Esophagus muscularis mucosa (tissue), 4 donors: ENCODE measurements around the gene ZRANB2. TPM values are rescaled to one million over a fixed set of nuclear protein-coding genes. Genes with fewer than 3 reads are reported as not detected.

Source experiments
- DNase-seq: peaks from one replicate; pipeline ENCODE4 v3.0.0-alpha.2; 2017; ENCODE audit errors: extremely low spot score
- H3K27ac ChIP-seq, 4 donors: fragments of 200-600 bp; sonication (generic); replicated peaks in 1 of 4; 1 replicate in 3 of 4; 2 replicates in 1 of 4; pipeline ENCODE4 v1.5.1; 2016 to 2019; ENCODE audit warnings: mild to moderate bottlenecking in 1 of 4
- H3K27me3 ChIP-seq, 4 donors: fragments of 200-600 bp; sonication (generic); one replicate each; pipeline versions ENCODE4 v1.5.1 to v1.6.0; 2016 to 2019
- H3K36me3 ChIP-seq, 4 donors: fragments of 200-600 bp; sonication (generic); one replicate each; pipeline ENCODE4 v1.5.1; 2016 to 2019
- H3K4me1 ChIP-seq, 4 donors: fragments of 200-600 bp; sonication (generic); one replicate each; pipeline ENCODE4 v1.5.1; 2016 to 2019
- H3K4me3 ChIP-seq, 4 donors: fragments of 200-600 bp; sonication (generic); 1 replicate in 2 of 4; 2 replicates in 2 of 4; pipeline ENCODE4 v1.5.1; 2016 to 2019; ENCODE audit warnings: mild to moderate bottlenecking in 4 of 4, moderate library complexity in 1 of 4
- H3K9me3 ChIP-seq, 4 donors: fragments of 200-600 bp; sonication (generic); 1 replicate in 3 of 4; 2 replicates in 1 of 4; pipeline ENCODE4 v1.5.1; 2016 to 2019
- CTCF ChIP-seq, 3 experiments: fragments of 200-600 bp in 2 of 3; fragments of 450-650 bp in 1 of 3; sonication (generic) in 2 of 3; IDR thresholded peaks; one replicate each; pipeline ENCODE4 v1.5.1; 2017 to 2019; ENCODE audit warnings: antibody characterized with exemption in 3 of 3, mild to moderate bottlenecking in 2 of 3, moderate library complexity in 1 of 3
- EP300 ChIP-seq: sonication (generic); formaldehyde crosslinking; IDR thresholded peaks from one replicate; pipeline ENCODE4 v1.6.1; 2017; ENCODE audit warnings: antibody characterized with exemption
- POLR2A ChIP-seq: fragments of 450-650 bp; IDR thresholded peaks from one replicate; pipeline ENCODE4 v1.6.1; 2017; ENCODE audit warnings: antibody characterized with exemption, moderate library complexity, mild to moderate bottlenecking, low read depth
- POLR2AphosphoS5 ChIP-seq, 2 donors: sonication (generic); formaldehyde crosslinking; IDR thresholded peaks; one replicate each; pipeline ENCODE4 v1.6.1; 2017; ENCODE audit warnings: antibody characterized with exemption in 2 of 2
- WGBS: methylation state at CpG from one replicate; pipeline ENCODE4 v1.1.5; 2018; 5-methylcytosine and 5-hydroxymethylcytosine counted together
- intact Hi-C: fragments of 100-400 bp; cut with DNase I; formaldehyde crosslinking; loops from one replicate; pipeline ENCODE4 v1.15.1; 2023
- total RNA-seq, 4 donors: library from RNA; depleted of rRNA; stranded (reverse); fragments of >200 nt; gene quantifications; one replicate each; pipeline versions ENCODE4 v1.1.0 to v1.2.1, GENCODE V29; 2016

ZRANB2 gene
- total RNA-seq, result 10 to 100 TPM; 37.2 to 65.6 (median 40.0) TPM

- H3K36me3 ChIP-seq, result peaks cover 17 to 24% (median 21%) of the 10 kb centered on the region in 4 donors
- peak within 1 kb of the TSS; percentile 69 to 86 (median 76) for H3K4me3 ChIP-seq
- H3K27me3 ChIP-seq, result no peaks in the 10 kb centered on the region
- WGBS, result under 1% methylated on average over 33 of the region's 33 CpGs
- H3K9me3 ChIP-seq, result no peaks in the 10 kb centered on the region
- peak; percentile 96 for DNase-seq
- TF ChIP-seq EP300 (no peak), CTCF (IDR thresholded peaks at IDR 0.05) (peak; percentile 57 to 70 (median 70)), POLR2A (no peak), POLR2AphosphoS5 (IDR thresholded peaks at IDR 0.05) (peak; percentile 78 to 86)
- peaks cover 21 to 36% (median 30%) of the 10 kb centered on the region in 4 donors for H3K4me1 ChIP-seq
- H3K27ac ChIP-seq, result peak within 1 kb of the TSS; percentile 83 to 88 (median 86)
- intact Hi-C loops, result no loop called here
Observed at GRCh38 chr1:71080739-71081696, at the start of gene ZRANB2. ZRANB2 (minus strand) TSS chr1:71081035; CDS start chr1:71080995, 40 bp downstream.

GRCh38 chr1:71128060-71128459 lies 47.2 kb upstream of the ZRANB2 start:
- no peak for DNase-seq
- Histone ChIP-seq H3K27ac (no peak overlapping the region), H3K4me1 (no peaks in the 10 kb centered on the region), H3K36me3 (no peaks in the 10 kb centered on the region), H3K4me3 (no peak overlapping the region), H3K27me3 (no peaks in the 10 kb centered on the region), H3K9me3 (peaks cover 0 to 48% (median 41%) of the 10 kb centered on the region in 4 donors)
- WGBS, result 79% methylated on average over 2 of the region's 2 CpGs
- no peak for TF ChIP-seq POLR2AphosphoS5 (IDR thresholded peaks at IDR 0.05)
- no peak for TF ChIP-seq EP300
- TF ChIP-seq CTCF (IDR thresholded peaks at IDR 0.05), result no peak
- TF ChIP-seq POLR2A, result no peak
- intact Hi-C loops, result no loop called here

GRCh38 chr1:71118086-71118485 lies 37.3 kb upstream of the ZRANB2 start:
- H3K36me3 ChIP-seq, result no peaks in the 10 kb centered on the region
- H3K9me3 ChIP-seq, result peaks cover 0 to 5% (median 2%) of the 10 kb centered on the region in 4 donors
- WGBS, result 79% methylated on average over 2 of the region's 2 CpGs
- no peaks in the 10 kb centered on the region for H3K4me1 ChIP-seq
- TF ChIP-seq EP300 (no peak), POLR2A (no peak), POLR2AphosphoS5 (IDR thresholded peaks at IDR 0.05) (no peak), CTCF (IDR thresholded peaks at IDR 0.05) (no peak)
- no peak overlapping the region for H3K27ac ChIP-seq
- intact Hi-C loops, result no loop called here
- no peak for DNase-seq
- no peaks in the 10 kb centered on the region for H3K27me3 ChIP-seq
- H3K4me3 ChIP-seq, result no peak overlapping the region

GRCh38 chr1:71116729-71117128 lies 35.9 kb upstream of the ZRANB2 start:
- H3K27ac ChIP-seq, result no peak overlapping the region
- H3K4me3 ChIP-seq, result no peak overlapping the region
- no peaks in the 10 kb centered on the region for H3K36me3 ChIP-seq
- no peaks in the 10 kb centered on the region for H3K4me1 ChIP-seq
- 89% methylated on average over 2 of the region's 2 CpGs for WGBS
- intact Hi-C loops, result no loop called here
- H3K9me3 ChIP-seq, result peaks cover 0 to 5% (median 0%) of the 10 kb centered on the region in 4 donors
- no peak for TF ChIP-seq CTCF (IDR thresholded peaks at IDR 0.05)
- no peak for TF ChIP-seq POLR2AphosphoS5 (IDR thresholded peaks at IDR 0.05)
- no peak for TF ChIP-seq EP300
- no peak for TF ChIP-seq POLR2A
- DNase-seq, result no peak
- H3K27me3 ChIP-seq, result no peaks in the 10 kb centered on the region
